ENCODE data around the gene TIMP4. TPM values are rescaled to one million over a fixed set of nuclear protein-coding genes. Genes with fewer than 3 reads are reported as not detected.

Gene TIMP4
- total RNA-seq, 2 experiments from 2014 or later, result not detected

- H3K9me3 Mint-ChIP-seq (ENCODE audit: insufficient read depth), result no peaks in the 10 kb centered on the region
- H3K4me3 Mint-ChIP-seq, result no peak overlapping the region
- no peak overlapping the region for H3K27ac Mint-ChIP-seq
- H3K4me1 Mint-ChIP-seq (ENCODE audit: low read depth), result peaks cover 41% of the 10 kb centered on the region
- H3K36me3 Mint-ChIP-seq (ENCODE audit: low read depth), result no peaks in the 10 kb centered on the region
- H3K27me3 Mint-ChIP-seq (ENCODE audit: low read depth), result no peaks in the 10 kb centered on the region
- CTCF ChIA-PET, result no interaction called here
- DNase-seq (no peak), ATAC-seq (no peak)
- POLR2A ChIA-PET, result no interaction called here
These were observed 33.5 kb upstream of the TIMP4 start for GRCh38 chr3:12192173-12192572.

- ATAC-seq (no peak), DNase-seq (no peak)
- Mint-ChIP-seq H3K27ac (no peak overlapping the region), H3K9me3 (ENCODE audit: insufficient read depth) (no peaks in the 10 kb centered on the region), H3K27me3 (ENCODE audit: low read depth) (no peaks in the 10 kb centered on the region), H3K4me3 (no peak overlapping the region), H3K4me1 (ENCODE audit: low read depth) (peaks cover 41% of the 10 kb centered on the region), H3K36me3 (ENCODE audit: low read depth) (no peaks in the 10 kb centered on the region)
- ChIA-PET CTCF (no interaction called here), POLR2A (no interaction called here)
These were observed 32.8 kb upstream of the TIMP4 start for GRCh38 chr3:12191559-12191958.

GRCh38 chr3:12190832-12191231 lies 32.1 kb upstream of the TIMP4 start:
- CTCF ChIA-PET, result no interaction called here
- H3K27ac Mint-ChIP-seq, result no peak overlapping the region

GRCh38 chr3:12190221-12190807 lies 31.6 kb upstream of the TIMP4 start:
- no peak overlapping the region for H3K4me3 Mint-ChIP-seq
- CTCF ChIA-PET, result no interaction called here
- no peak overlapping the region for H3K27ac Mint-ChIP-seq

More at GRCh38 chr3:12190832-12191231, 32.1 kb upstream of the TIMP4 start:
- POLR2A ChIA-PET, result no interaction called here
- Mint-ChIP-seq H3K4me3 (no peak overlapping the region), H3K36me3 (ENCODE audit: low read depth) (no peaks in the 10 kb centered on the region), H3K4me1 (ENCODE audit: low read depth) (peaks cover 41% of the 10 kb centered on the region), H3K9me3 (ENCODE audit: insufficient read depth) (no peaks in the 10 kb centered on the region), H3K27me3 (ENCODE audit: low read depth) (no peaks in the 10 kb centered on the region)
- DNase-seq (no peak), ATAC-seq (no peak)

GRCh38 chr3:12188681-12189287 lies 30.1 kb upstream of the TIMP4 start:
- ATAC-seq (no peak), DNase-seq (no peak)
- Mint-ChIP-seq H3K9me3 (ENCODE audit: insufficient read depth) (no peaks in the 10 kb centered on the region), H3K4me3 (no peak overlapping the region), H3K4me1 (ENCODE audit: low read depth) (peaks cover 28% of the 10 kb centered on the region), H3K27ac (no peak overlapping the region), H3K27me3 (ENCODE audit: low read depth) (no peaks in the 10 kb centered on the region), H3K36me3 (ENCODE audit: low read depth) (no peaks in the 10 kb centered on the region)
- POLR2A ChIA-PET, result no interaction called here
- CTCF ChIA-PET, result interaction anchor here (1.4 to 2.5 kb wide), 4 partner anchors 13 to 291 kb away, joined by 3 to 11 read pairs (median 10); no protein-coding TSS in a partner anchor

More at GRCh38 chr3:12190221-12190807, 31.6 kb upstream of the TIMP4 start:
- Mint-ChIP-seq H3K27me3 (ENCODE audit: low read depth) (no peaks in the 10 kb centered on the region), H3K4me1 (ENCODE audit: low read depth) (peaks cover 41% of the 10 kb centered on the region), H3K36me3 (ENCODE audit: low read depth) (no peaks in the 10 kb centered on the region), H3K9me3 (ENCODE audit: insufficient read depth) (no peaks in the 10 kb centered on the region)
- DNase-seq (no peak), ATAC-seq (no peak)
- POLR2A ChIA-PET, result no interaction called here

GRCh38 chr3:12188328-12188648 lies 29.6 kb upstream of the TIMP4 start:
- Mint-ChIP-seq H3K9me3 (ENCODE audit: insufficient read depth) (no peaks in the 10 kb centered on the region), H3K4me3 (no peak overlapping the region), H3K36me3 (ENCODE audit: low read depth) (no peaks in the 10 kb centered on the region), H3K27me3 (ENCODE audit: low read depth) (no peaks in the 10 kb centered on the region), H3K27ac (no peak overlapping the region), H3K4me1 (ENCODE audit: low read depth) (peaks cover 24% of the 10 kb centered on the region)
- CTCF ChIA-PET, result interaction anchor here (1.0 to 2.5 kb wide), 5 partner anchors 12 to 292 kb away, joined by 3 to 11 read pairs (median 8); no protein-coding TSS in a partner anchor
- ATAC-seq, result no peak
- DNase-seq, result no peak
- POLR2A ChIA-PET, result no interaction called here

- ChIA-PET CTCF (interaction anchor here (0.6 to 2.5 kb wide), 8 partner anchors 9 to 292 kb away, joined by 3 to 11 read pairs (median 4); no protein-coding TSS in a partner anchor), POLR2A (interaction anchor here (0.6 kb wide), 1 partner anchor 296 kb away, joined by 3 read pairs; the partner anchor contains the start of gene TSEN2)
- no peak overlapping the region for H3K4me3 Mint-ChIP-seq
- H3K9me3 Mint-ChIP-seq (ENCODE audit: insufficient read depth), result no peaks in the 10 kb centered on the region
- H3K36me3 Mint-ChIP-seq (ENCODE audit: low read depth), result no peaks in the 10 kb centered on the region
- ATAC-seq, result peak; percentile 71
- H3K4me1 Mint-ChIP-seq (ENCODE audit: low read depth), result peaks cover 19% of the 10 kb centered on the region
- H3K27me3 Mint-ChIP-seq (ENCODE audit: low read depth), result no peaks in the 10 kb centered on the region
- peak; percentile 63 for DNase-seq
- H3K27ac Mint-ChIP-seq, result peak overlapping the region; percentile 56
These were observed 29.0 kb upstream of the TIMP4 start for GRCh38 chr3:12187448-12188327.

GRCh38 chr3:12186515-12187286 lies 28.0 kb upstream of the TIMP4 start:
- no peak for ATAC-seq
- POLR2A ChIA-PET, result interaction anchor here (0.6 kb wide), 1 partner anchor 297 kb away, joined by 3 read pairs; the partner anchor contains the start of gene TSEN2
- no peaks in the 10 kb centered on the region for H3K9me3 Mint-ChIP-seq (ENCODE audit: insufficient read depth)

GRCh38 chr3:12186046-12186445 lies 27.3 kb upstream of the TIMP4 start:
- H3K4me1 Mint-ChIP-seq (ENCODE audit: low read depth), result peaks cover 27% of the 10 kb centered on the region
- ChIA-PET CTCF (interaction anchor here (1.1 kb wide), 1 partner anchor 10 kb away, joined by 4 read pairs; no protein-coding TSS in a partner anchor), POLR2A (no interaction called here)
- H3K27me3 Mint-ChIP-seq (ENCODE audit: low read depth), result no peaks in the 10 kb centered on the region
- no peaks in the 10 kb centered on the region for H3K9me3 Mint-ChIP-seq (ENCODE audit: insufficient read depth)
- DNase-seq (no peak), ATAC-seq (no peak)
- H3K4me3 Mint-ChIP-seq, result no peak overlapping the region
- H3K36me3 Mint-ChIP-seq (ENCODE audit: low read depth), result no peaks in the 10 kb centered on the region
- no peak overlapping the region for H3K27ac Mint-ChIP-seq

More at GRCh38 chr3:12186515-12187286, 28.0 kb upstream of the TIMP4 start:
- no peak for DNase-seq
- no peak overlapping the region for H3K27ac Mint-ChIP-seq
- CTCF ChIA-PET, result interaction anchor here (0.6 to 2.5 kb wide), 7 partner anchors 10 to 293 kb away, joined by 3 to 11 read pairs (median 4); no protein-coding TSS in a partner anchor
- no peak overlapping the region for H3K4me3 Mint-ChIP-seq
- no peaks in the 10 kb centered on the region for H3K27me3 Mint-ChIP-seq (ENCODE audit: low read depth)
- peaks cover 24% of the 10 kb centered on the region for H3K4me1 Mint-ChIP-seq (ENCODE audit: low read depth)
- no peaks in the 10 kb centered on the region for H3K36me3 Mint-ChIP-seq (ENCODE audit: low read depth)

- ATAC-seq (no peak), DNase-seq (no peak)
- Mint-ChIP-seq H3K27ac (no peak overlapping the region), H3K4me1 (ENCODE audit: low read depth) (peaks cover 27% of the 10 kb centered on the region), H3K36me3 (ENCODE audit: low read depth) (no peaks in the 10 kb centered on the region), H3K27me3 (ENCODE audit: low read depth) (no peaks in the 10 kb centered on the region), H3K4me3 (no peak overlapping the region), H3K9me3 (ENCODE audit: insufficient read depth) (no peaks in the 10 kb centered on the region)
- ChIA-PET POLR2A (interaction anchor here (0.6 kb wide), 1 partner anchor 10 kb away, joined by 3 read pairs; no protein-coding TSS in a partner anchor), CTCF (interaction anchor here (1.1 kb wide), 1 partner anchor 9 kb away, joined by 4 read pairs; no protein-coding TSS in a partner anchor)
These were observed 26.5 kb upstream of the TIMP4 start for GRCh38 chr3:12185172-12185710.

- no peaks in the 10 kb centered on the region for H3K9me3 Mint-ChIP-seq (ENCODE audit: insufficient read depth)
- H3K4me1 Mint-ChIP-seq (ENCODE audit: low read depth), result peaks cover 27% of the 10 kb centered on the region
- H3K27me3 Mint-ChIP-seq (ENCODE audit: low read depth), result no peaks in the 10 kb centered on the region
- H3K27ac Mint-ChIP-seq, result no peak overlapping the region
- DNase-seq (no peak), ATAC-seq (no peak)
- CTCF ChIA-PET, result interaction anchor here (1.8 kb wide), 1 partner anchor 10 kb away, joined by 7 read pairs; no protein-coding TSS in a partner anchor
- no peak overlapping the region for H3K4me3 Mint-ChIP-seq
- POLR2A ChIA-PET, result no interaction called here
- no peaks in the 10 kb centered on the region for H3K36me3 Mint-ChIP-seq (ENCODE audit: low read depth)
These were observed 25.8 kb upstream of the TIMP4 start for GRCh38 chr3:12184541-12184940.

All from activated CD8-positive, alpha-beta T cell treated with anti-CD3 and anti-CD28 coated beads, Interleukin-2, amount 10 ng/mL, durations not matched to agents 7 days and 5 days (primary cell).